Left lung (tissue), 10 donors: ENCODE measurements around the gene RBMS3. TPM values are rescaled to one million over a fixed set of nuclear protein-coding genes. Genes with fewer than 3 reads are reported as not detected.
"Not testable (repeated sequence)": the region's sequence is repeated elsewhere in the genome, so short reads cannot be mapped to it uniquely, and the experiment has no call there.

ENCODE experiments used
- ATAC-seq: fragments of 200-7000 bp; cut with Tn5 transposase; one replicate; pipeline ENCODE4 v1.9.1; 2020; ENCODE audit warnings: moderate library complexity
- DNase-seq, 4 donors: peaks; one replicate each; pipeline ENCODE4 v3.0.0-alpha.2; 2013 to 2020
- H3K27ac ChIP-seq, 2 donors: fragments of 200-600 bp; sonication (generic) in 1 of 2; one replicate each; pipeline versions ENCODE4 v1.5.0 to v1.8.0; 2020 to 2021
- H3K27me3 ChIP-seq, 2 donors: fragments of 200-600 bp; sonication (generic) in 1 of 2; one replicate each; pipeline versions ENCODE4 v1.5.0 to v1.8.0; 2020 to 2021
- H3K36me3 ChIP-seq, 2 donors: fragments of 200-600 bp; sonication (generic) in 1 of 2; one replicate each; pipeline versions ENCODE4 v1.5.0 to v1.8.0; 2020 to 2021
- H3K4me1 ChIP-seq, 2 donors: fragments of 200-600 bp; one replicate each; pipeline ENCODE4 v1.8.0; 2021
- H3K4me3 ChIP-seq, 2 donors: fragments of 200-600 bp; sonication (generic) in 1 of 2; one replicate each; pipeline versions ENCODE4 v1.5.0 to v1.8.0; 2020 to 2021; ENCODE audit warnings: mild to moderate bottlenecking in 1 of 2
- H3K9me3 ChIP-seq, 2 donors: fragments of 200-600 bp; sonication (generic) in 1 of 2; one replicate each; pipeline versions ENCODE4 v1.5.0 to v1.8.0; 2020 to 2021
- intact Hi-C, 2 donors: fragments of 100-400 bp; cut with DNase I; formaldehyde crosslinking; loops; one replicate each; pipeline versions ENCODE4 v1.11.2 to v1.14.2; 2022
- polyA plus RNA-seq, 6 donors: library from polyadenylated mRNA; unstranded; fragments of 120-200 nt; gene quantifications; one replicate each; pipeline ENCODE4 v1.2.1, GENCODE V29; 2013; ENCODE audit not compliant: insufficient read length in 6 of 6
- total RNA-seq, 2 donors: library from RNA; stranded (reverse); fragmentation: NEBNext Ultra II Directional; extraction: Animal tissue kit (Norgen Biotek cat#: 25700); gene quantifications; one replicate each; pipeline ENCODE4 v1.2.1, GENCODE V29; 2021
- TF ChIP-seq, protein P1 (sequence below), 2 donors: fragments of 200-600 bp; sonication (generic) in 1 of 2; IDR thresholded peaks; one replicate each; pipeline versions ENCODE4 v1.5.0 to v1.8.0; 2021; ENCODE audit warnings: antibody characterized with exemption in 2 of 2
- donor health status: DM: no; HTN: yes; CAD: no.
- donor health status: DM: no; HTN: no; CAD: no.

The RBMS3 gene
- total and polyA plus RNA-seq, 8 donors: 27.1 to 51.6 (median 37.6) TPM

DNA sequence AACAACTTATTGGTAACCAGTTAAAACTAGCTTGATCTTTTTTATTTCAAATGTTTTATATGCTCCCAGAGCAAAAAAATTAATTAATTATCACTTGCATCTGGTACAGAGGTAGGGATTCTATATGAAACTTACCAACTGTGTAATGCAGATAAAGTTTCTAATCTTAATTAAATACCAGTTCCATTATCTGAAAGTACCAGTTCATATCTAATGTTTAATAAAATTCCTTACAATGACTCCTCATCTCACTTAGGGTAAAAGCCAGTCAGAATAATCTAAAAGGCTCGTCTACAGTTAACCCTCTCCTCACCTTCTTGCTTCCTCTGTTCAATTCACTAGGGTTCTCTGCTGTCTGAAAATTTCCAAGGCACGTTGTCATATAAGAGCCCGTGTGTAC, 384.8 kb downstream of the RBMS3 start:
- Histone ChIP-seq H3K27ac (no peak overlapping the region), H3K36me3 (no peaks in the 10 kb centered on the region), H3K4me3 (no peak overlapping the region), H3K4me1 (no peaks in the 10 kb centered on the region), H3K9me3 (no peaks in the 10 kb centered on the region), H3K27me3 (no peaks in the 10 kb centered on the region)
- no peak for ATAC-seq
- intact Hi-C loops: no loop called here
- TF ChIP-seq, protein P1, sequence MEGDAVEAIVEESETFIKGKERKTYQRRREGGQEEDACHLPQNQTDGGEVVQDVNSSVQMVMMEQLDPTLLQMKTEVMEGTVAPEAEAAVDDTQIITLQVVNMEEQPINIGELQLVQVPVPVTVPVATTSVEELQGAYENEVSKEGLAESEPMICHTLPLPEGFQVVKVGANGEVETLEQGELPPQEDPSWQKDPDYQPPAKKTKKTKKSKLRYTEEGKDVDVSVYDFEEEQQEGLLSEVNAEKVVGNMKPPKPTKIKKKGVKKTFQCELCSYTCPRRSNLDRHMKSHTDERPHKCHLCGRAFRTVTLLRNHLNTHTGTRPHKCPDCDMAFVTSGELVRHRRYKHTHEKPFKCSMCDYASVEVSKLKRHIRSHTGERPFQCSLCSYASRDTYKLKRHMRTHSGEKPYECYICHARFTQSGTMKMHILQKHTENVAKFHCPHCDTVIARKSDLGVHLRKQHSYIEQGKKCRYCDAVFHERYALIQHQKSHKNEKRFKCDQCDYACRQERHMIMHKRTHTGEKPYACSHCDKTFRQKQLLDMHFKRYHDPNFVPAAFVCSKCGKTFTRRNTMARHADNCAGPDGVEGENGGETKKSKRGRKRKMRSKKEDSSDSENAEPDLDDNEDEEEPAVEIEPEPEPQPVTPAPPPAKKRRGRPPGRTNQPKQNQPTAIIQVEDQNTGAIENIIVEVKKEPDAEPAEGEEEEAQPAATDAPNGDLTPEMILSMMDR (IDR thresholded peaks at IDR 0.05): no peak
- no peak for DNase-seq

DNA sequence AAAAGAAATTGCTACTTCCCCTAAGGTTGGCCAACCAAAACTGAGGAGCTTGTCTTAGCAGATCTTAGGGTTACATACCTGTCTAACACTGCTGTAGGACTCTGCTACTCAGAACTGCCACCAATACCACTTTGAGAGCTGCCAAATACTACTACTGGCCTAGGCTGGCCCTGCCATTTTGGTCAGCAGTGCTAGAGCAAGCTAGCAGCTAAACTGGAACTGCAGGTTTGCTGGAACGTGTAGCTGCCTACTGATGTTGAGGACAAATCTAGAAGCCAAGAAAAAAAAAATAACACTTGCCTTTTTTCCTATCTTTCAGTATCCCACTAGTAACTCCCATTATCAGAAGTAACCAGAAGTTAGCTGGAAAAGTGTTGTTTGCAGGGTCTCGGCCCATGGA, 387.4 kb downstream of the RBMS3 start:
- Histone ChIP-seq H3K4me3 (no peak overlapping the region), H3K36me3 (no peaks in the 10 kb centered on the region), H3K27ac (no peak overlapping the region), H3K9me3 (no peaks in the 10 kb centered on the region), H3K4me1 (no peaks in the 10 kb centered on the region), H3K27me3 (no peaks in the 10 kb centered on the region)
- TF ChIP-seq, protein P1 (IDR thresholded peaks at IDR 0.05): no peak
- DNase-seq: no peak
- no peak for ATAC-seq
- intact Hi-C loops: no loop called here

- peak in 1 of 4 donors; percentile 7 for DNase-seq
- H3K4me1 ChIP-seq: no peaks in the 10 kb centered on the region
- intact Hi-C loops: no loop called here
- H3K27ac ChIP-seq: no peak overlapping the region
- no peaks in the 10 kb centered on the region for H3K36me3 ChIP-seq
- ATAC-seq: no peak
- no peak overlapping the region for H3K4me3 ChIP-seq
- H3K9me3 ChIP-seq: no peaks in the 10 kb centered on the region
- TF ChIP-seq, protein P1 (IDR thresholded peaks at IDR 0.05): no peak
- no peaks in the 10 kb centered on the region for H3K27me3 ChIP-seq
Observed at GRCh38 chr3:29668728-29669127, 387.9 kb downstream of the RBMS3 start.

DNA sequence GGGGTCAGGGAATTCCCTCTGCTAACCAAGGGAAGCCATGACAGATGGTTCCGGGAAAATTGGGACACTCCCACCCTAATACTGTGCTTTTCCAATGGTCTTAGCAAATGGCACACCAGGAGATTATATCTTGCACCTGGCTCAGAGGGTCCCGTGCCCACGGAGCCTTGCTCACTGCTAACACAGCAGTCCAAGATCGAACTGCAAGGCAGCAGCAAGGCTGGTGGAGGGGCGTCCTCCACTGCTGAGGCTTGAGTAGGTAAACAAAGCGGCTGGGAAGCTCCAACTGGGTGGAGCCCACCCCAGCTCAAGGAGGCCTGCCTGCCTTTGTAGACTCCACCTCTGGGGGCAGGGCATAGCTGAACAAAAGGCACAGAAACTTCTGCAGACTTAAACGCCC, 389.6 kb downstream of the RBMS3 start:
- peak in 1 of 4 donors; percentile 31 for DNase-seq
- ATAC-seq, H3K4me1 ChIP-seq: not testable (repeated sequence)

DNA sequence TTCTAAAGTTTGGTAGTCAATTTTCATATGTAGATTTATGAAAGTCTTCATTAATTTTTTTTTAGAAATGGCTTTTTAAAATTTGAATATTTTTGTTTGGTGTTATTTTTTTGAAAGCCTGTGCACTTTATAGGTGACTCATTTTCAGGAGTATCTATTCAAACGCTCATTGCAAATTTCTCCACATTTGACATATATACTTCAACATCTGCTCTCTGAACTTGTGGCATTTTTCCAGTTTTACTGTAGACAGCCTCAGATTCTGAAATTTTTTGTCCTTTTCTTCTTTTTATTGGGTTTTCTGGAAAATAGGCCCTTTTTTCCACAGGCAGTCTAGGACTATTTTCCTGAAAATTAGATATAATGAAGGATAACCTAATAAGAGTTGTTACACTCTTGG, 396.6 kb downstream of the RBMS3 start:
- TF ChIP-seq, protein P1 (IDR thresholded peaks at IDR 0.05): no peak
- intact Hi-C loops: no loop called here
- Histone ChIP-seq H3K9me3 (peaks cover 0 to 4% of the 10 kb centered on the region in 2 donors), H3K27ac (no peak overlapping the region), H3K27me3 (no peaks in the 10 kb centered on the region), H3K36me3 (no peaks in the 10 kb centered on the region), H3K4me3 (no peak overlapping the region), H3K4me1 (no peaks in the 10 kb centered on the region)
- DNase-seq (no peak), ATAC-seq (no peak)

More for the DNA sequence above, 389.6 kb downstream of the RBMS3 start:
- H3K36me3 ChIP-seq, intact Hi-C loops, H3K4me3 ChIP-seq, H3K9me3 ChIP-seq, H3K27ac ChIP-seq, H3K27me3 ChIP-seq: not testable (repeated sequence)

- peaks cover 0 to 6% of the 10 kb centered on the region in 2 donors for H3K4me1 ChIP-seq
- H3K9me3 ChIP-seq: peaks cover 0 to 4% of the 10 kb centered on the region in 2 donors
- no peak overlapping the region for H3K27ac ChIP-seq
- intact Hi-C loops: no loop called here
- H3K4me3 ChIP-seq: no peak overlapping the region
- ATAC-seq (no peak), DNase-seq (no peak)
- TF ChIP-seq, protein P1 (IDR thresholded peaks at IDR 0.05): no peak
- H3K36me3 ChIP-seq: no peaks in the 10 kb centered on the region
- no peaks in the 10 kb centered on the region for H3K27me3 ChIP-seq
Observed at GRCh38 chr3:29679944-29680343, 399.1 kb downstream of the RBMS3 start.
